GM19099 (cell line): ENCODE data around the gene FKBP8.

ENCODE experiments used
- POLR2A ChIP-seq: IDR thresholded peaks from 3 replicates; pipeline ENCODE4 v1.6.1; 2011; ENCODE audit warnings: low read depth; ENCODE audit not compliant: insufficient read length; ENCODE audit errors: extremely low read depth

FKBP8 gene

DNA sequence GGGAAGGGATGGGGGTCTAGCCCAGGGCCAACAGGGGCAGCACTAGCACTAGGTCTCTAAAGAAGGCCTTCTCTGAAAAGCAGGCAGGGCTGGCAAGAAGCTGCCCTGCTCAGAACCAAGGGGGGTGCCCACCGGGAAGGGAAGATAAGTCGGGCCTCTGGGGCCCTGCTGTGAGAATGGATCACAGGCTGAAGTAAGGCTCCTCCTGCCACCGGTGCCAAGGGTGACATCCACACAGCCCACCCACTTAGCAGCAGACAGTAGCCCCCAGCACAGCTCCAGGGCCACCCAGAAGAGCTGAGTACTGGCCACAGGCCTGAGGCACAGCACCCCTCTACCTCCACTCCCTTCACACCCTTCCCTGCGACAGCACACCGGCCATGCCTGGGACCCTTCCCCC lies 27.4 kb downstream of the FKBP8 start:
- TF ChIP-seq POLR2A: no peak

DNA sequence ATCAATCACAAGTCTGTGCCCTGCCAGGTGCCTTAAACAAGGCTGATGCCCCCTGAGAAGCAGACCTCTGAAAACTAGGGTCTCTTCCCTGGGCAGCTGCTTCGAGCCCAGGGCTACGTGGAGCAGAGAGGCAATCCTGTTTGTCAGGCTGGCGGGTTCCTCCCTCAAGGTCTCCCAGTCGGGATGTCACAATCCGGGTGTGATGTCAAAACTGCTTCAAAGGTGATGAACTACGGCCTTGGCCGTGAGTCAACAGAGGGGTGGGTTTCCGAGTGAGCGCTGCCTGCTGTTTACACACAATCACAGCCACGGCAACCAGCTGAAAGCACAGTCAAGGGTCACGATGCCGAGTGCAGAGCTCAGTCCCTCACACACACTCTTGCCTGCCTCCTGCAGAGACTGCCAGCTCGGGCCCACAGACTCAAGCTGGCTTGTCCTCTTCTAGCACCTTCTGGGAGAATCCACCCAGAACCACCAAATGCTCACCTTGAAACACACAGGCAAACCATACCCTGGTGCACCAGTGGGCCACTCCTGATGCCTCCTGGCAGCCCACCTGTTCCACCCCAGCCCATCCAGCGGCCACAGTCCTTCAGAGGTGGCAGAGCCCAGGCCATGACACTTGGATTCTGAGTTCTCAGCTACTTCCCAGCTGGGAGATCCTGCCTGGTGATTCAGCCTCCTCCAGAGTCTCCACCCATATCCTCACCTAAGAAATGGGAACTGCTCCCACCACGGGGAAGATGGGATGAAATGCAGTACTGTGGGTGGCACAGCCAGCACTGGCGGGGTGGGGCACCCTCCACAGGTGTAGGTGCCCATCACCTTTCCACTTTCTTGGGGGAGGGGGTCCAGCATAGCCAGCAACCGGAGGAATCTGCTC lies 28.3 kb downstream of the FKBP8 start:
- TF ChIP-seq POLR2A: no peak

- no peak for TF ChIP-seq POLR2A
Observed at GRCh38 chr19:18513868-18514267, 29.5 kb downstream of the FKBP8 start.

DNA sequence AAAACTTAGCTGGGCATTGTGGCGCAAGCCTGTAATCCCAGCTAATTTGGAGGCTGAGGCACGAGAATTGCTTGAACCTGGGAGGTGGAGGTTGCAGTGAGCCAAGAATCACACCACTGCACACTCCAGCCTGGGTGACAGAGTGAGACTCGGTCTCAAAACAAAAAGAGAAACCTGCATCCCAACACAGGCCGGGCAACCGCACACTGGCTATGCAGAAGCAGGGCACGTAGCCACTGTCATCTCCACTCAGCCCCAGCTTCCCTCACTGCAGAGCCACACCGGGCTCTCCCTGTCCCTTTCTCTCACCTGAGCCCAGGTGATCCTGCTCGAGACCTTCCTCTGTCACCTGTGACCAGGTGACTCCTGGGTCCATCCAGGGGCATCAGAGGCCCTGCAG lies 33.2 kb downstream of the FKBP8 start:
- no peak for TF ChIP-seq POLR2A

DNA sequence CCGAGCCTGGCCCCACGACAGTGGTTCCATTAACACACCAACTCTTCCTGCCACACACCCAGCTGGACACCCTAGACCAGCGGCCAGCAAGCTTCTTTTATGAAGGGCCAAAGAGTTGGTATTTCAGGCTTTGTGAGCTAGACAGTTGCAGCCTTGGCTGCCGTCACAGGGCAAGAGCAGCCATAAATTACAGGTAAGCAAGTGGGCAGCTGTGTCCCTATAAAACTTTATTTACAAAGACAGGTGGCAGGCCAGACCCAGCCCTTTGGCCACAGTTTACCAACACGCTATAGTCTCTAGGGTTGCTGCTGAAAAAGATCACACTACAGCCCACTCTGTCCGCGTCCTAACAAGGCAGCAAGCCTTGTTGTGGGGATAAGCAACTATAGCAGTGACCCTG lies 34.8 kb downstream of the FKBP8 start:
- no peak for TF ChIP-seq POLR2A

DNA sequence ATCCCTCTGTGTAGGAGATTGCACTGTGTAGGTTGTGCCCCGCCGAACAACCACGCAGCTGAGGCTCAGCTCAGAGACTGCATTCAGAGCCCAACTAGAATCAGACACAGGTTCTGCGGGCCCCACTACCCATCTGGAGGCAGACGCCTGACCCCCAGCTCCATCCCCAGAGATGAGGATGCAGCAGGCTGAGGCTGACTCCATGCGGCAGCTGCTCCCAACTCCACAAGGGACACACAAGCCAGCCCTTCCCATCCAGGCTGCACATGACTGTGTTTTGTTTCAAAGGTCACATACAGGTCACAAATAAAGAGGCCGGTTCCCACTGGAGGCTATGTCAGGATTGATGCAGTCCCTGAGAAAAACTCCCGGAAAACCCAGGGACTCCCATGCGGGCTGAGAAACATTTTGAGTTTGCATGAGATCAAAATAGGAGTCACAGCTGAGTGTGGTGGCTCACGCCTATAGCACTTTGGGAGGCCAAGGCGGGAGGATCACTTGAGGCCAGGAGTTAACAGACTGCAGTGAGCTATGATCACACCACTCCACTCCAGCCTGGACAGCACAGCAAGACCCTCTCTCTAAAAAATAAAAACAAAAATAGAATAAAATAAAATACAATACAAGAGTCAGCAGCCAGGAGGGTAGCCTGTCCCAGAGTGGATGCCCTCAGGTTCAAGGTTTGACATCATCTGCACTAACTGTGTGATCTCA lies 35.5 kb downstream of the FKBP8 start:
- no peak for TF ChIP-seq POLR2A

DNA sequence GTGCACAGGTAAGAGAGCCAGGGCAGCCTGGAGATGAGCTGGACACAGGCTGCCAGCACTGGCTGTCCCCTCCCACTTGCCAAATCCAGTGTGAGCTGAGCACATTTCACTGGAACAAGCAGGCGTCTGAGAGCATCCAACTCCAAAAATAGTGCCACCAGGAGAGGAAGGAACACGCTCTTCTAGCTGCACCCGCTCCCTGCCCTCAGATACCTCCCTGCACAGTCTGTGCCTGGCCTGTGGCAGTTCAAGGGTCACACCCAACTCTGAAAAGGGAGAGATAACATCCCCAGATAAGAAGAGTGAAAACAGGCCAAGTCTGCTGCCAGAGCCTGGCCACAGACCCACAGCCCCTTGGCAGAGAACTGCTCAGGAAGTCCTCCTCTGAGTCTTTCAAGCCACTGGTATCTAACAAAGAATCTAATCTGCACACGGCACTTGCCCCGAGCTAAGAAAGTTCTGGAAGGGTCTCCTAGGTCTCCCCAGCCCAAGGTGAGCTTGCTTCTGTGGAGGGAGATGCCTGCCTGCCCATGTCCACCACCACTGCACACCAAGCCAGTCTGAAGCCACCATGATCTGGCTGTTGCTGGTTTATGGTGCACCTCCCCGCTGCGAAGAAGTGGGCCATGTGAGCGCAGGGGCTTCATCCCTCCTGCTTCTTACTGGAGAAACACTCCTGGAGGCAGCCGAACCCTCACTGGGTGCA lies 36.2 kb downstream of the FKBP8 start:
- TF ChIP-seq POLR2A: no peak

- TF ChIP-seq POLR2A: no peak
Observed at GRCh38 chr19:18506101-18506930, 37.1 kb downstream of the FKBP8 start.

- no peak for TF ChIP-seq POLR2A
Observed at GRCh38 chr19:18504886-18505610, 38.3 kb downstream of the FKBP8 start.

GRCh38 chr19:18503971-18504885 lies 39.1 kb downstream of the FKBP8 start:
- peak; percentile 19 for TF ChIP-seq POLR2A

DNA sequence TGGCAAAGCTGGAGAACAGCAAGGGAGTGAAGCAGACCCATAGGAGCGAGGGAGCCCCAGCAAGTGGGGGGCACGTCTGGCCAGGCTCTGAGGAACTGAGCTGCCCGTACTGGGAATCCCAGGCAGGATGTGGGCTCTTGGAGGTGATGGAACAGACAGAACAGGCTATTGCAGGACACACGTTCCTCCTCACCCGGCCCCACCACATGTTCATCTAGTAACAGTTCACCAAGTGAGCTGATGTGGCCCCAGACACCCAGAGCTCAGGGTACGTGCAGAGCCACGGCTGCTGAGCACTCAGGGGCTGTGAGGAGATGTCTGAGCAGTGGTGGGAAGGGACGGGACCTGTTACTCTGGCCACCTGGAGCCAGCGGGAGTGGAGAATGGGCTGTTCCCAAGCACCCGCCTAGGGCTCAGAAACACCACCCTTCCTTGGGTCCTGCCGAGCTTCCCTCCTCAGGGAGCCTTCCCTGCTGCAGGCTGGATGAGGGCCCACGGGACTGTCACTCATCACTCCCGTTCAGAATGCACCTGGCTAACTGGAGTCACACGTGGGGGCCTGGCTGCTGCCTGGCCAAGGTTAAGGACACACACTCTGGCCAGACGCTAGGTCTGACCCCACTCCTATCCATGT lies 39.9 kb downstream of the FKBP8 start:
- TF ChIP-seq POLR2A: no peak

DNA sequence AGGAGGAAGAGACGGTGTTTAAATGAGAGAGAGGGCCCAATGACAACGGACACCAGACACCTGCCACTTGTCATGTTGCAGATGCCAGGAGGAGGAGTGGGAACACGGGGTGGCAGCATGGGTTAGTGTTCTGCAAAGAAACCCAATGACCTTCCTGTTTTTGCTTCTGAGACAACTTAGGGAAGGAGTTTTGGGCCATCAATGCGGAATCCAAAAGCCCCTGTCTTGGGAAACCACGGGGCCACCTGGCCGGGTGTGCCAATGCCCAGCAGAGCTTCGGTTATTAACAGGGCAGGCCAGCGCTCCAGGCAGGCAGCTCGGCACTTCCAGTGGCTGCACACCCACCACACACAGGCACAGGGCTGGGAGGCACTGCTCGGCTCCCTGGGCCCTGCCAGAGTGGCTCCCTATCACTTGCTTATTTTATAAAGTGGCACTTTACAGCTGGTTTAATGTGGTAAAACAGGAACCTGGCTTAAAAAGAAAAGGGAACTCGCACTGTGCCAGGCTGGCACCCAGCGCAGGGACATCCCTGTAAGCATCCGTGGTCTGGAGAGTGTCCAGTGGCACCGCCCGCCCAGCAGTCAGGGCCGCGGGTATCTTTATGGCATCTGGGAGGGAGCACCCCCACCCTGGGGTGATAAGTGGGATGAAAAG lies 40.6 kb downstream of the FKBP8 start:
- TF ChIP-seq POLR2A: no peak

GRCh38 chr19:18502246-18502637 lies 41.1 kb downstream of the FKBP8 start:
- no peak for TF ChIP-seq POLR2A

GRCh38 chr19:18501832-18502231 lies 41.5 kb downstream of the FKBP8 start:
- no peak for TF ChIP-seq POLR2A
